Stomach (tissue), 9 donors: Measurements from ENCODE around the gene STBD1. TPM values are rescaled to one million over a fixed set of nuclear protein-coding genes. Genes with fewer than 3 reads are reported as not detected.
"Not testable (repeated sequence)": the region's sequence is repeated elsewhere in the genome, so short reads cannot be mapped to it uniquely, and the experiment has no call there.

Experiments
- DNase-seq, 2 donors: peaks; one replicate each; pipeline versions ENCODE4 v3.0.0 to v3.0.0-alpha.2; 2013 to 2019
- H3K27ac ChIP-seq, 5 donors: fragments of 200-600 bp in 4 of 5; sonication (generic) in 4 of 5; one replicate each; pipeline ENCODE4 v1.5.1; 2013 to 2019; ENCODE audit warnings: mild to moderate bottlenecking in 1 of 5, moderate library complexity in 1 of 5
- H3K27me3 ChIP-seq, 3 donors: fragments of 200-600 bp; sonication (generic); one replicate each; pipeline ENCODE4 v1.5.1; 2017 to 2019; ENCODE audit warnings: mixed run types in 1 of 3
- H3K36me3 ChIP-seq, 4 donors: fragments of 200-600 bp; sonication (generic); 1 replicate in 3 of 4; 2 replicates in 1 of 4; pipeline ENCODE4 v1.5.1; 2016 to 2019
- H3K4me1 ChIP-seq, 4 donors: fragments of 200-600 bp; sonication (generic); one replicate each; pipeline ENCODE4 v1.5.1; 2016 to 2019
- H3K4me3 ChIP-seq, 4 donors: fragments of 200-600 bp; sonication (generic) in 3 of 4; one replicate each; pipeline ENCODE4 v1.5.1; 2016 to 2019; ENCODE audit warnings: mild to moderate bottlenecking in 1 of 4
- H3K9me3 ChIP-seq, 4 donors: fragments of 200-600 bp; sonication (generic); one replicate each; pipeline ENCODE4 v1.5.1; 2016 to 2019
- CTCF ChIP-seq, 7 experiments: fragments of 450-650 bp in 4 of 7; fragments of 200-600 bp in 3 of 7; sonication (generic) in 3 of 7; IDR thresholded peaks; one replicate each; pipeline ENCODE4 v1.5.1; 2016 to 2019; ENCODE audit warnings: antibody characterized with exemption in 7 of 7, control low read depth in 2 of 7, mild to moderate bottlenecking in 1 of 7
- EP300 ChIP-seq: sonication (generic); formaldehyde crosslinking; IDR thresholded peaks from one replicate; pipeline ENCODE4 v1.6.1; 2017; ENCODE audit warnings: antibody characterized with exemption
- POLR2A ChIP-seq, 4 donors: fragments of 450-650 bp; IDR thresholded peaks; one replicate each; pipeline ENCODE4 v1.6.1; 2016; ENCODE audit warnings: antibody characterized with exemption in 4 of 4, control low read depth in 2 of 4, mild to moderate bottlenecking in 1 of 4, moderate library complexity in 1 of 4
- POLR2AphosphoS5 ChIP-seq, 3 donors: sonication (generic); formaldehyde crosslinking; IDR thresholded peaks; one replicate each; pipeline ENCODE4 v1.6.1; 2016; ENCODE audit warnings: antibody characterized with exemption in 3 of 3
- WGBS, 5 donors: extraction: QIAGEN DNeasy Blood & Tissue Kit in 3 of 5; methylation state at CpG; one replicate each; pipeline versions ENCODE4 v1.1.5 to v1.1.7; 2013 to 2018; 5-methylcytosine and 5-hydroxymethylcytosine counted together
- intact Hi-C: fragments of 100-400 bp; cut with DNase I; formaldehyde crosslinking; loops from one replicate; pipeline ENCODE4 v1.15.1; 2023; ENCODE audit warnings: low total_unique reads
- polyA plus RNA-seq, 3 donors: library from polyadenylated mRNA; stranded (reverse); fragments of 200-250 nt; gene quantifications; one replicate each; pipeline ENCODE4 v1.2.3, GENCODE V29; 2013
- small RNA-seq, 4 donors: library from RNA; depleted of rRNA; stranded (forward); fragments of <200 nt; gene quantifications; one replicate each; pipeline ENCODE3, GENCODE V24; 2016
- total RNA-seq, 5 donors: library from RNA; depleted of rRNA; stranded (reverse); fragments of >200 nt; gene quantifications; one replicate each; pipeline versions ENCODE4 v1.1.0 to v1.2.3, GENCODE V29; 2014 to 2016
- donor health status: healthy with polysubstance abuse.
- donor health status: Bipolar disorder and iron deficiency.
- donor health status: healthy.

Gene STBD1
- total and polyA plus RNA-seq, 8 donors, result 0.89 to 29.3 (median 4.1) TPM; not detected in 1

- Histone ChIP-seq H3K9me3 (peaks cover 0 to 8% (median 3%) of the 10 kb centered on the region in 4 donors), H3K27ac (no peak overlapping the region), H3K4me3 (no peak overlapping the region), H3K36me3 (peaks cover 0 to 3% (median 0%) of the 10 kb centered on the region in 4 donors), H3K4me1 (no peaks in the 10 kb centered on the region), H3K27me3 (no peaks in the 10 kb centered on the region)
- intact Hi-C loops, result no loop called here
- TF ChIP-seq POLR2AphosphoS5 (IDR thresholded peaks at IDR 0.05), result no peak
- no peak for TF ChIP-seq CTCF (IDR thresholded peaks at IDR 0.05)
- TF ChIP-seq POLR2A (IDR thresholded peaks at IDR 0.05), result no peak
- no peak for TF ChIP-seq EP300
- WGBS, 5 donors, result 71 to 77% (median 75%) methylated on average over 9 of the region's 9 CpGs
- DNase-seq, result peak in 1 of 2 donors; percentile 13
Measured at GRCh38 chr4:76354517-76355473, 48.3 kb downstream of the STBD1 start.

- Histone ChIP-seq H3K4me1 (no peaks in the 10 kb centered on the region), H3K36me3 (peaks cover 0 to 9% (median 0%) of the 10 kb centered on the region in 4 donors), H3K4me3 (no peak overlapping the region), H3K27ac (no peak overlapping the region), H3K9me3 (peaks cover 4 to 14% (median 11%) of the 10 kb centered on the region in 4 donors), H3K27me3 (no peaks in the 10 kb centered on the region)
- no peak for TF ChIP-seq EP300
- TF ChIP-seq POLR2AphosphoS5 (IDR thresholded peaks at IDR 0.05), result no peak
- TF ChIP-seq CTCF (IDR thresholded peaks at IDR 0.05), result no peak
- no peak for TF ChIP-seq POLR2A (IDR thresholded peaks at IDR 0.05)
- DNase-seq, result no peak
- intact Hi-C loops, result no loop called here
- 68 to 88% (median 85%) methylated on average over 2 of the region's 2 CpGs for WGBS, 5 donors
Measured at GRCh38 chr4:76357981-76358380, 51.4 kb downstream of the STBD1 start.

- not testable (repeated sequence) for H3K27ac ChIP-seq
Measured at GRCh38 chr4:76359881-76360466, 53.4 kb downstream of the STBD1 start.

More at GRCh38 chr4:76359881-76360466, 53.4 kb downstream of the STBD1 start:
- intact Hi-C loops, DNase-seq, H3K27me3 ChIP-seq, H3K4me3 ChIP-seq, H3K36me3 ChIP-seq, H3K4me1 ChIP-seq: not testable (repeated sequence)
- H3K9me3 ChIP-seq, result peaks cover 4 to 14% (median 11%) of the 10 kb centered on the region in 4 donors

Small RNA genes within 50 kb of the gene (small RNA-seq; reads per million reads assigned to genes)
- 0 reads per million in 4 donors for gene RNU6-1000P

Other genes starting within 250 kb of the STBD1 start
- gene ART3, start 232.0 kb upstream of the STBD1 start, total RNA-seq, result 10 to 100 TPM in 1 of 5 donors, under 1 TPM in 2, not detected in 2; 0.45 to 26.3 (median 0.55) TPM
- gene ART3, start 232.0 kb upstream of the STBD1 start, polyA plus RNA-seq, result under 1 TPM in 2 of 3 donors, not detected in 1; 0.46 to 0.90 TPM
- 10 to 100 TPM in 3 of 5 donors, 1 to 10 TPM in 2; 9.3 to 87.6 (median 10.3) TPM for gene NUP54, start 158.3 kb upstream of the STBD1 start, total RNA-seq
- 10 to 100 TPM; 14.2 to 21.8 (median 21.5) TPM for gene NUP54, start 158.3 kb upstream of the STBD1 start, polyA plus RNA-seq
- 100 to 1,000 TPM in 3 of 5 donors, 10 to 100 TPM in 2; 84.0 to 293 (median 161) TPM for gene SCARB2, start 92.9 kb upstream of the STBD1 start, total RNA-seq
- gene SCARB2, start 92.9 kb upstream of the STBD1 start, polyA plus RNA-seq, result 10 to 100 TPM; 30.4 to 55.3 (median 42.7) TPM
- gene FAM47E, start 55.0 kb upstream of the STBD1 start, total RNA-seq, result 1 to 10 TPM in 3 of 5 donors, under 1 TPM in 1, not detected in 1; under 0.01 to 9.5 (median 5.6) TPM
- gene FAM47E, start 55.0 kb upstream of the STBD1 start, polyA plus RNA-seq, result 10 to 100 TPM in 1 of 3 donors, 1 to 10 TPM in 2; 6.2 to 10.8 (median 6.5) TPM
- gene CCDC158, start 114.4 kb downstream of the STBD1 start, total RNA-seq, result under 1 TPM in 1 of 5 donors, not detected in 4; 0.73 TPM
- gene CCDC158, start 114.4 kb downstream of the STBD1 start, polyA plus RNA-seq, result not detected
- gene SHROOM3, start 128.5 kb downstream of the STBD1 start, total RNA-seq, result 100 to 1,000 TPM in 3 of 5 donors, 10 to 100 TPM in 2; 71.2 to 212 (median 121) TPM
- gene SHROOM3, start 128.5 kb downstream of the STBD1 start, polyA plus RNA-seq, result 10 to 100 TPM in 2 of 3 donors, 1 to 10 TPM in 1; 6.1 to 18.9 (median 15.3) TPM